ENCODE data around the gene ZNF219. TPM values are rescaled to one million over a fixed set of nuclear protein-coding genes. Genes with fewer than 3 reads are reported as not detected.

Gene ZNF219
- 149 to 154 TPM (median 149 TPM) in 3 replicates for total RNA-seq (2021)
- percentile 82 among the genes with signal in this experiment for Bru-seq, nascent RNA
- long read RNA-seq, experiment 1, transcript ZNF219-201 (5 exons, 3,071 nt): major isoform, 85 of 239 reads
- long read RNA-seq, experiment 1, partial matches to known transcripts: 69 of 239 reads
- long read RNA-seq, experiment 1, other reads (novel, unspliced or antisense): 80 of 239 reads
- long read RNA-seq, experiment 2, transcript ZNF219-201 (5 exons, 3,071 nt): major isoform, 49 of 219 reads
- long read RNA-seq, experiment 2, partial matches to known transcripts: 64 of 219 reads
- long read RNA-seq, experiment 2, other reads (novel, unspliced or antisense): 103 of 219 reads
- long read RNA-seq, experiment 3: 0 reads

- no peaks in the 10 kb centered on the region for H3K27me3 Mint-ChIP-seq (ENCODE audit: low read depth)
- TF ChIP-seq ZNF423 (CRISPR knock-in tag; IDR thresholded peaks at IDR 0.05): no peak
- no peak for TF ChIP-seq SMAD4 (CRISPR knock-in tag; IDR thresholded peaks at IDR 0.05)
- 0 out of 2 replicates have a peak, but pooled peaks have one; percentile 39 for TF ChIP-seq TEAD1 (CRISPR knock-in tag; IDR thresholded peaks at IDR 0.05)
- TF ChIP-seq JAZF1 (CRISPR knock-in tag; IDR thresholded peaks at IDR 0.05): no peak
- peak; percentile 82 for DNase-seq (ENCODE audit: low spot score)
- peaks cover 4% of the 10 kb centered on the region for H3K36me3 Mint-ChIP-seq
- peak; percentile 21 for ATAC-seq
- POLR2A ChIA-PET: interaction anchor here (0.6 to 7.0 kb wide), 4 partner anchors 12 to 250 kb away, joined by 3 to 74 read pairs (median 4); partner anchors contain the start of gene ARHGEF40
- H3K27ac Mint-ChIP-seq: peak within 1 kb of the TSS; percentile 97
- CTCF ChIA-PET: interaction anchor here (0.7 to 7.5 kb wide), 9 partner anchors 8 to 127 kb away, joined by 3 to 142 read pairs (median 7); partner anchors contain the start of gene ARHGEF40
- peaks cover 75% of the 10 kb centered on the region for H3K4me1 Mint-ChIP-seq
- H3K4me3 Mint-ChIP-seq: peak within 1 kb of the TSS; percentile 90
- H3K9me3 Mint-ChIP-seq: no peaks in the 10 kb centered on the region
These were observed at the start of gene ZNF219 for GRCh38 chr14:21098076-21098891. Gene ZNF219 (minus strand): TSS chr14:21098655. CDS start chr14:21093591, 5,064 bp downstream.

- no peak for DNase-seq (ENCODE audit: low spot score)
- Mint-ChIP-seq H3K36me3 (peaks cover 9% of the 10 kb centered on the region), H3K9me3 (peaks cover 23% of the 10 kb centered on the region), H3K27ac (no peak overlapping the region), H3K27me3 (ENCODE audit: low read depth) (peaks cover 10% of the 10 kb centered on the region; the same call in 1 of the 2 replicates), H3K4me3 (no peak overlapping the region), H3K4me1 (no peaks in the 10 kb centered on the region)
- TF ChIP-seq HMGA2 (CRISPR knock-in tag; IDR thresholded peaks at IDR 0.05) (no peak), ZNF232 (CRISPR knock-in tag; IDR thresholded peaks at IDR 0.05) (no peak), KAT7 (CRISPR knock-in tag; IDR thresholded peaks at IDR 0.05; ENCODE audit: borderline replicate concordance) (no peak), FOXJ3 (CRISPR knock-in tag; IDR thresholded peaks at IDR 0.05; ENCODE audit: borderline replicate concordance) (no peak), ZMAT4 (CRISPR knock-in tag; IDR thresholded peaks at IDR 0.05) (no peak), ZNF219 (CRISPR knock-in tag; IDR thresholded peaks at IDR 0.05; ENCODE audit: borderline replicate concordance) (no peak), NR2C2 (CRISPR knock-in tag; IDR thresholded peaks at IDR 0.05) (no peak), AFF4 (CRISPR knock-in tag; IDR thresholded peaks at IDR 0.05; ENCODE audit: borderline replicate concordance) (no peak), TP53 (CRISPR knock-in tag; IDR thresholded peaks at IDR 0.05) (no peak), ZNF317 (CRISPR knock-in tag; IDR thresholded peaks at IDR 0.05; ENCODE audit: borderline replicate concordance, low read depth) (no peak), CDX4 (CRISPR knock-in tag; IDR thresholded peaks at IDR 0.05; ENCODE audit: borderline replicate concordance) (no peak), CREB1 (CRISPR knock-in tag; IDR thresholded peaks at IDR 0.05) (no peak), FOXP1 (CRISPR knock-in tag; IDR thresholded peaks at IDR 0.05; ENCODE audit: borderline replicate concordance) (no peak), MLX (CRISPR knock-in tag; IDR thresholded peaks at IDR 0.05) (no peak), ZNF121 (CRISPR knock-in tag; IDR thresholded peaks at IDR 0.05) (no peak), NFYB (CRISPR knock-in tag; conservative IDR thresholded peaks at IDR 0.05; ENCODE audit: low read depth) (no peak)
- POLR2A ChIA-PET: no interaction called here
- CTCF ChIA-PET: no interaction called here
- no peak for ATAC-seq
These were observed 47.0 kb upstream of the ZNF219 start for GRCh38 chr14:21145437-21145836.

Measured in WTC11 (cell line).